CD4-positive, CD25-positive, alpha-beta regulatory T cell (primary cell): Measurements from ENCODE around the gene HECTD1. TPM values are rescaled to one million over a fixed set of nuclear protein-coding genes. Genes with fewer than 3 reads are reported as not detected.
A peak's percentile ranks its signal among the peaks of the same experiment; 100 is the strongest.
"Not testable (repeated sequence)": the region's sequence is repeated elsewhere in the genome, so short reads cannot be mapped to it uniquely, and the experiment has no call there.

Experiments used
- ATAC-seq, 2 donors: fragments of 150-1000 bp; cut with Tn5 transposase; one replicate each; pipeline ENCODE4 v1.10.0; 2021; ENCODE audit warnings: low read depth in 2 of 2, moderate number of reproducible peaks in 2 of 2, moderate library complexity in 1 of 2
- DNase-seq, 3 donors: peaks; one replicate each; pipeline versions ENCODE4 v3.0.0 to v3.0.0-alpha.2; 2012 to 2022; ENCODE audit warnings: mixed read lengths in 1 of 3
- H3K27ac ChIP-seq: one replicate; pipeline ENCODE4 v1.7.0; 2013; ENCODE audit warnings: mild to moderate bottlenecking, low read length; ENCODE audit not compliant: insufficient read depth, poor library complexity, severe bottlenecking
- H3K27me3 ChIP-seq: one replicate; pipeline ENCODE4 v1.7.0; 2013; ENCODE audit warnings: low read length; ENCODE audit not compliant: control insufficient read depth, insufficient read depth
- H3K36me3 ChIP-seq: one replicate; pipeline ENCODE4 v1.7.0; 2013; ENCODE audit warnings: mild to moderate bottlenecking, low read length, moderate library complexity; ENCODE audit not compliant: control insufficient read depth, insufficient read depth
- H3K4me1 ChIP-seq: 2 replicates; pipeline ENCODE4 v1.7.0; 2013; ENCODE audit warnings: mild to moderate bottlenecking, low read length; ENCODE audit not compliant: insufficient read depth, control insufficient read depth, poor library complexity, severe bottlenecking
- H3K4me3 ChIP-seq: one replicate; pipeline ENCODE4 v1.7.0; 2013; ENCODE audit warnings: low read depth, mild to moderate bottlenecking, low read length, moderate library complexity
- H3K9me3 ChIP-seq, 2 experiments: 1 replicate in 1 of 2; 2 replicates in 1 of 2; pipeline ENCODE4 v1.7.0; 2013; ENCODE audit warnings: low read length in 2 of 2, mild to moderate bottlenecking in 1 of 2, moderate library complexity in 1 of 2; ENCODE audit not compliant: control insufficient read depth in 2 of 2
- H3K27ac Mint-ChIP-seq, 3 donors: one replicate each; pipeline ENCODE4 v1.8.0; 2020 to 2022; ENCODE audit warnings: mild to moderate bottlenecking in 3 of 3, mixed read lengths in 3 of 3, moderate library complexity in 2 of 3
- H3K27me3 Mint-ChIP-seq: one replicate; pipeline ENCODE4 v1.8.0; 2022; ENCODE audit warnings: mild to moderate bottlenecking, mixed read lengths
- H3K36me3 Mint-ChIP-seq: one replicate; pipeline ENCODE4 v1.8.0; 2020; ENCODE audit warnings: mixed read lengths
- H3K4me1 Mint-ChIP-seq, 4 donors: one replicate each; pipeline ENCODE4 v1.8.0; 2020 to 2022; ENCODE audit warnings: mixed read lengths in 4 of 4, mild to moderate bottlenecking in 1 of 4
- H3K4me3 Mint-ChIP-seq, 4 donors: one replicate each; pipeline ENCODE4 v1.8.0; 2020 to 2022; ENCODE audit warnings: mild to moderate bottlenecking in 4 of 4, mixed read lengths in 4 of 4, moderate library complexity in 3 of 4
- H3K9me3 Mint-ChIP-seq, 7 donors: one replicate each; pipeline ENCODE4 v1.8.0; 2020 to 2022; ENCODE audit warnings: mixed read lengths in 7 of 7, mild to moderate bottlenecking in 3 of 7, moderate library complexity in 2 of 7
- polyA plus RNA-seq, 4 donors: library from polyadenylated mRNA; unstranded; fragments of 300-500 nt; fragmentation: Illumina TruSeq; gene quantifications; one replicate each; pipeline ENCODE4 v1.2.3, GENCODE V29; 2021
- total RNA-seq: library from RNA; stranded (reverse); gene quantifications from one replicate; pipeline ENCODE4 v1.2.3, GENCODE V29; 2022

The HECTD1 gene
- total and polyA plus RNA-seq, 5 donors from 2014 or later, result 25.3 to 172 (median 27.1) TPM

DNA sequence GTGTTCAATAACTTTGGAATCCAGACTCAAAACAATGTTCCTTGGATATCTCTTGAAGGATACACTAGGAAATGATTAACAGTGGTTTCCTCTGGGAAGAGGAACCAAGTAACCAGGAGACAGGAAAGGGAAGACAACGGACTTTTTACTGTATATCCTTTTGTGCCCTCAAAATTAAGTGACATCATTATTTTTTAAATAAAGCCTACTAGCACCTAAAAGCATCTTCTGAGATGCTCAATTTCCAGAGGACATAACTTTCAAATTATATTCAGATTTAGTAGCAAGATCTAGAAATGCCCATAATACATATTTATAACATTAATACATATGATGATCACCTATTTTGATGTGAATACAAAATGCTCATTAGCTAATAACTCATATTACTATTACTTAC lies 6.5 kb downstream of the HECTD1 start:
- Mint-ChIP-seq H3K9me3 (peaks cover 0 to 2% (median 0%) of the 10 kb centered on the region in 7 donors), H3K27me3 (no peaks in the 10 kb centered on the region), H3K27ac (peak overlapping the region in 1 of 3 donors; percentile 88), H3K4me3 (peak overlapping the region in 1 of 4 donors; percentile 32), H3K4me1 (peaks cover 44 to 78% (median 62%) of the 10 kb centered on the region in 4 donors), H3K36me3 (peaks cover 50% of the 10 kb centered on the region)
- Histone ChIP-seq H3K4me1 (peaks cover 15% of the 10 kb centered on the region), H3K27ac (no peak overlapping the region), H3K9me3 (no peaks in the 10 kb centered on the region), H3K36me3 (peaks cover 28% of the 10 kb centered on the region), H3K4me3 (no peak overlapping the region), H3K27me3 (no peaks in the 10 kb centered on the region)
- no peak for DNase-seq
- no peak for ATAC-seq

GRCh38 chr14:31200702-31200990 lies 6.9 kb downstream of the HECTD1 start:
- peaks cover 39 to 76% (median 59%) of the 10 kb centered on the region in 4 donors for H3K4me1 Mint-ChIP-seq
- no peaks in the 10 kb centered on the region for H3K27me3 ChIP-seq
- no peaks in the 10 kb centered on the region for H3K27me3 Mint-ChIP-seq
- peaks cover 32% of the 10 kb centered on the region for H3K36me3 ChIP-seq
- peaks cover 0 to 2% (median 0%) of the 10 kb centered on the region in 7 donors for H3K9me3 Mint-ChIP-seq
- DNase-seq (no peak), ATAC-seq (no peak)
- H3K36me3 Mint-ChIP-seq, result peaks cover 50% of the 10 kb centered on the region
- peaks cover 10% of the 10 kb centered on the region for H3K4me1 ChIP-seq
- H3K27ac Mint-ChIP-seq, result peak overlapping the region in 1 of 3 donors; percentile 88
- H3K4me3 Mint-ChIP-seq, result peak overlapping the region in 1 of 4 donors; percentile 32
- H3K9me3 ChIP-seq, result no peaks in the 10 kb centered on the region
- no peak overlapping the region for H3K27ac ChIP-seq
- H3K4me3 ChIP-seq, result no peak overlapping the region

DNA sequence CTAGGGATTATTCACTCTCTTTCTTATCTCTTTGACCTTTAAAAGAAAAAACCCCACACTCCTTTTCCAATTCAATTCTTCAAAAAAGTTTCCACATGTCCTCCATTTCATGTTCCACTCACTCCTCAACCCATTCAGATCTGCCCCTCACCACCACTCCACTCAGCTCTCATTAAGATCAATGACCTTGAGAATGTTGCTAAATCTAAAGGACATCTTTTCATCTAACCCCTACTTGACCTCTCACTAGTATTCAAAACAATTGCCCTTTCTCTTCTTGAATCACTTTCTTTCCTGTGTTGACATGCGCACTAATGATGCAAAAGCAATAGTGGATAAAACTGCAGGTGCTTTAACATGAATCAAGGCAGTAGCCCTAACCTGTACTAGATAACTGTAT lies 9.9 kb downstream of the HECTD1 start:
- Histone ChIP-seq H3K27me3 (no peaks in the 10 kb centered on the region), H3K9me3 (no peaks in the 10 kb centered on the region), H3K4me3 (no peak overlapping the region), H3K36me3 (peaks cover 33% of the 10 kb centered on the region), H3K4me1 (peaks cover 7% of the 10 kb centered on the region), H3K27ac (no peak overlapping the region)
- no peaks in the 10 kb centered on the region for H3K27me3 Mint-ChIP-seq
- peaks cover 0 to 2% (median 0%) of the 10 kb centered on the region in 7 donors for H3K9me3 Mint-ChIP-seq
- peak overlapping the region in 1 of 3 donors; percentile 63 for H3K27ac Mint-ChIP-seq
- peak overlapping the region in 2 of 4 donors; percentile 14 to 15 for H3K4me3 Mint-ChIP-seq
- peaks cover 34% of the 10 kb centered on the region for H3K36me3 Mint-ChIP-seq
- ATAC-seq (no peak), DNase-seq (no peak)
- H3K4me1 Mint-ChIP-seq, result peaks cover 39 to 69% (median 55%) of the 10 kb centered on the region in 4 donors

- H3K27ac ChIP-seq, result no peak overlapping the region
- H3K4me3 Mint-ChIP-seq, result peak overlapping the region in 1 of 4 donors; percentile 27
- no peak for ATAC-seq
- H3K27me3 ChIP-seq, result no peaks in the 10 kb centered on the region
- no peak for DNase-seq
- peaks cover 29% of the 10 kb centered on the region for H3K36me3 Mint-ChIP-seq
- H3K27ac Mint-ChIP-seq, result no peak overlapping the region
- no peak overlapping the region for H3K4me3 ChIP-seq
- peaks cover 7% of the 10 kb centered on the region for H3K4me1 ChIP-seq
- H3K36me3 ChIP-seq, result peaks cover 28% of the 10 kb centered on the region
- no peaks in the 10 kb centered on the region for H3K9me3 ChIP-seq
- no peaks in the 10 kb centered on the region for H3K27me3 Mint-ChIP-seq
- peaks cover 0 to 2% (median 0%) of the 10 kb centered on the region in 7 donors for H3K9me3 Mint-ChIP-seq
- peaks cover 39 to 67% (median 53%) of the 10 kb centered on the region in 4 donors for H3K4me1 Mint-ChIP-seq
Observed at GRCh38 chr14:31196839-31197492, 10.6 kb downstream of the HECTD1 start.

DNA sequence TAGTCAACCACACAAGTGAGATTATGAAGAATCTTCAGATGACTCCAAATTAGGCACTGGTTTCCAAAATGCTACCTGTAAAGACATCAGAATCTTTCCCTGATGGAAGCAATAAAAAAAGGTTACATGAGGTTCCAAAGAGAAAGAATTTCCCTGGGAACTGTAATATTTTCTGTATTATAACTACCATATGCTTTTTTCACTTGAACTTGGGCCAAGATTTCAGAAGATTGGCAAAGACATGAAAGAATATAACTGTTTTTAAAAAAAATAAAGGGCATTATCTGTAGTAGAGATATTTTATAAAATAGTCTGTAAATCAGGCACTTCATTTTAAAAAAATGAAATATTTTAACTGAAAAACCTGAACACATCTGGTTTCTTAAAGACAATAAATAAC lies 12.9 kb downstream of the HECTD1 start:
- Mint-ChIP-seq H3K27ac (no peak overlapping the region), H3K36me3 (peaks cover 22% of the 10 kb centered on the region), H3K9me3 (peaks cover 0 to 2% (median 0%) of the 10 kb centered on the region in 7 donors), H3K4me3 (no peak overlapping the region), H3K4me1 (peaks cover 29 to 64% (median 51%) of the 10 kb centered on the region in 4 donors), H3K27me3 (no peaks in the 10 kb centered on the region)
- Histone ChIP-seq H3K27me3 (no peaks in the 10 kb centered on the region), H3K4me3 (no peak overlapping the region), H3K27ac (no peak overlapping the region), H3K4me1 (peaks cover 7% of the 10 kb centered on the region), H3K36me3 (peaks cover 36% of the 10 kb centered on the region), H3K9me3 (no peaks in the 10 kb centered on the region)
- ATAC-seq, result no peak
- no peak for DNase-seq

- H3K4me3 ChIP-seq, result no peak overlapping the region
- no peak overlapping the region for H3K4me3 Mint-ChIP-seq
- H3K36me3 ChIP-seq, result peaks cover 38% of the 10 kb centered on the region
- ATAC-seq (no peak), DNase-seq (no peak)
- no peak overlapping the region for H3K27ac ChIP-seq
- H3K4me1 ChIP-seq, result peaks cover 7% of the 10 kb centered on the region
- peaks cover 27 to 67% (median 52%) of the 10 kb centered on the region in 4 donors for H3K4me1 Mint-ChIP-seq
- no peaks in the 10 kb centered on the region for H3K27me3 ChIP-seq
- H3K9me3 Mint-ChIP-seq, result peaks cover 0 to 2% (median 0%) of the 10 kb centered on the region in 7 donors
- peaks cover 23% of the 10 kb centered on the region for H3K36me3 Mint-ChIP-seq
- H3K27me3 Mint-ChIP-seq, result no peaks in the 10 kb centered on the region
- H3K27ac Mint-ChIP-seq, result peak overlapping the region in 1 of 3 donors; percentile 22
- H3K9me3 ChIP-seq, result no peaks in the 10 kb centered on the region
Observed at GRCh38 chr14:31194095-31194494, 13.5 kb downstream of the HECTD1 start.

GRCh38 chr14:31192544-31192943 lies 15.0 kb downstream of the HECTD1 start:
- ATAC-seq, H3K4me3 Mint-ChIP-seq, DNase-seq, H3K27me3 ChIP-seq, H3K27ac Mint-ChIP-seq, H3K9me3 Mint-ChIP-seq, H3K27me3 Mint-ChIP-seq, H3K4me1 ChIP-seq, H3K9me3 ChIP-seq, H3K27ac ChIP-seq, H3K4me3 ChIP-seq: not testable (repeated sequence)
- peaks cover 27 to 67% (median 48%) of the 10 kb centered on the region in 4 donors for H3K4me1 Mint-ChIP-seq
- H3K36me3 Mint-ChIP-seq, result peaks cover 24% of the 10 kb centered on the region
- H3K36me3 ChIP-seq, result peaks cover 33% of the 10 kb centered on the region

DNA sequence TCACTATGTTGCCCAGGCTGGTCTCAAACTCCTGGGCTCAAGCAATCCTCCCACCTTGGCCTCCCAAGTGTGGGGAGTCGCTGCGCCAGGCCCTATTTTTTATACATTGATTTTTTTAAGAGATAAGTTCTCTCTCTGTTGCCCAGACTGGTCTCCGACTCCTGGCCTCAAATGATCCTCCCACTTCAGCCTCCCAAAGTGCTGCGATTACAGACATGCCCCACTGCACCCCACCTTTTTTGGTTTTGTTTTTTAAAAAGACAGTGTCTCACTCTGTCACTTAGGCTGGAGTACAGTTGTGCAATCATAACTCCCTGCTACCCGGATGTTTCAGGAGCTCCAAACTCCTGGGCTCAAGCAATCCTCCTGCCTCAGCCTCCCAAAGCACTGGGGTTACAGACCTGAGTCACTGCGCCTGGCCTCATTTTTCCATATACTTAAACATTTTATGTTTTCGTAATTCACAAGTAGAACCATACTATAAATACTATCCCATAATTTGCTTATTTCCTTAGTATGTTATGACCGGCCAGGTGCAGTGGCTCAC lies 16.8 kb downstream of the HECTD1 start:
- Histone ChIP-seq H3K27me3 (no peaks in the 10 kb centered on the region), H3K27ac (no peak overlapping the region), H3K4me1 (peaks cover 7% of the 10 kb centered on the region), H3K36me3 (peaks cover 28% of the 10 kb centered on the region), H3K4me3 (no peak overlapping the region), H3K9me3 (no peaks in the 10 kb centered on the region)
- Mint-ChIP-seq H3K27me3 (no peaks in the 10 kb centered on the region), H3K27ac (peak overlapping the region; percentile 32 to 50 (median 49)), H3K9me3 (peaks cover 0 to 1% (median 0%) of the 10 kb centered on the region in 7 donors), H3K36me3 (peaks cover 21% of the 10 kb centered on the region), H3K4me3 (peak overlapping the region in 1 of 4 donors; percentile 48), H3K4me1 (peaks cover 28 to 60% (median 41%) of the 10 kb centered on the region in 4 donors)
- DNase-seq (no peak), ATAC-seq (no peak)
